ENCODE measurements around the gene DMBX1. TPM values are rescaled to one million over a fixed set of nuclear protein-coding genes. Genes with fewer than 3 reads are reported as not detected.

The DMBX1 gene
- total and polyA plus RNA-seq, 2 of the 4 experiments (the other 2 are of a cell fraction), result not detected

DNA sequence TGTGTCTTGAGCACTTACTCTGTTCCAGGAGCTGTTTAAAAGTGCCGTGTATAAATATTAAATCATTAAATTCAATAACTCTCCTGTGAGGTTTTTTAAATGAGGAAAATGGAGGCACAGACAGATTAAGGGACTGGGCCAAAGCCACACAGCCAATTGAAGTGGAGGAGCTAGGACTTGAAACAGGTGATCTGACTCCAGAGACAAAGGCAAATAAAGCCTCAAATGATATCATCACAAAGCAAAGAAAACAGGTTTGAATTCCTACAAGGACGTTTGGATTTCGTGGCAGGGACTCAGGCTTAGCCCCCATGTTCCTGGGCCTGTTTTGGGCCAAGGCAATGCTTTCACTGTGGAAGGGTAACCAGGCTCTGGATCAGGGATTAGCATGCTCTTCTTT is 45.2 kb upstream of the DMBX1 start:
- ATAC-seq (ENCODE audit: low read depth) (no peak), DNase-seq (no peak)
- Histone ChIP-seq H3K9me1 (ENCODE audit: insufficient read depth, low read length) (peaks cover 2% of the 10 kb centered on the region; the same call in 1 of the 2 replicates), H3K4ac (ENCODE audit: low read depth, low read length) (no peak overlapping the region), H3K18ac (ENCODE audit: low read depth, low read length) (no peak overlapping the region), H3K9me3 (ENCODE audit: control insufficient read depth, insufficient read depth, low read length) (no peaks in the 10 kb centered on the region), H3K4me2 (ENCODE audit: low read depth, low read length) (no peak overlapping the region), H2AK5ac (ENCODE audit: low read depth, low read length) (no peak overlapping the region), H3K27ac (ENCODE audit: insufficient read depth, low read length) (no peak overlapping the region), H3K56ac (ENCODE audit: extremely low read depth, insufficient read depth, low read length) (no peak overlapping the region), H3K79me1 (ENCODE audit: low read depth in 1 of 2, low read length in 2 of 2) (no peaks in the 10 kb centered on the region), H4K5ac (ENCODE audit: low read depth, low read length) (no peak overlapping the region), H2BK20ac (ENCODE audit: low read depth, low read length) (no peak overlapping the region), H3K27me3 (ENCODE audit: control insufficient read depth, insufficient read depth, low read length) (peaks cover 54% of the 10 kb centered on the region), H2BK15ac (ENCODE audit: low read depth, low read length) (no peak overlapping the region), H3K4me3 (ENCODE audit: insufficient read depth, low read depth, low read length) (no peak overlapping the region), H2BK5ac (ENCODE audit: low read depth, low read length, poor library complexity, severe bottlenecking) (no peak overlapping the region), H4K8ac (ENCODE audit: low read depth in 2 of 2, low read length in 2 of 2) (no peak overlapping the region), H2AFZ (replicated peaks; ENCODE audit: low read length, poor library complexity) (no peak overlapping the region), H3K23ac (ENCODE audit: low read depth, low read length) (no peak overlapping the region), H3K36me3 (ENCODE audit: control insufficient read depth, insufficient read depth, low read length) (no peaks in the 10 kb centered on the region), H3K9ac (ENCODE audit: low read depth, low read length) (no peak overlapping the region), H4K91ac (ENCODE audit: insufficient read depth, low read depth, low read length) (no peak overlapping the region), H2BK120ac (ENCODE audit: low read depth, low read length) (no peak overlapping the region), H3K4me1 (ENCODE audit: control insufficient read depth, insufficient read depth, low read length) (no peaks in the 10 kb centered on the region; the same call in 1 of the 2 replicates), H2AK9ac (replicated peaks; ENCODE audit: low read depth, low read length, poor library complexity) (no peak overlapping the region), H4K20me1 (ENCODE audit: insufficient read depth, low read length) (no peaks in the 10 kb centered on the region), H3K14ac (replicated peaks; ENCODE audit: low read depth, low read length) (no peak overlapping the region)
- no TSS peak for BruUV-seq (replicated peaks)
- intact Hi-C loops (cut with micrococcal nuclease) (no loop called here), dilution Hi-C loops (cut with HindIII; ENCODE audit: low sequenced_read_pairs, unreplicated experiment) (no loop called here), in situ Hi-C loops (cut with MboI; ENCODE audit: low sequenced_read_pairs) (no loop called here)
- TF ChIP-seq MAFK (IDR thresholded peaks at IDR 0.05; ENCODE audit: low read depth, low read length), result no peak
- no peak for TF ChIP-seq SMC3 (IDR thresholded peaks at IDR 0.05; ENCODE audit: low read depth, low read length)
- TF ChIP-seq, protein P1, sequence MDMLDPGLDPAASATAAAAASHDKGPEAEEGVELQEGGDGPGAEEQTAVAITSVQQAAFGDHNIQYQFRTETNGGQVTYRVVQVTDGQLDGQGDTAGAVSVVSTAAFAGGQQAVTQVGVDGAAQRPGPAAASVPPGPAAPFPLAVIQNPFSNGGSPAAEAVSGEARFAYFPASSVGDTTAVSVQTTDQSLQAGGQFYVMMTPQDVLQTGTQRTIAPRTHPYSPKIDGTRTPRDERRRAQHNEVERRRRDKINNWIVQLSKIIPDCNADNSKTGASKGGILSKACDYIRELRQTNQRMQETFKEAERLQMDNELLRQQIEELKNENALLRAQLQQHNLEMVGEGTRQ (IDR thresholded peaks at IDR 0.05; ENCODE audit: low read depth, low read length), result no peak
- no peak for TF ChIP-seq MXI1 (IDR thresholded peaks at IDR 0.05; ENCODE audit: borderline replicate concordance, low read depth, low read length)
- TF ChIP-seq MAZ (IDR thresholded peaks at IDR 0.05; ENCODE audit: borderline replicate concordance, low read depth, low read length), result no peak
- TF ChIP-seq CHD1 (IDR thresholded peaks at IDR 0.05; ENCODE audit: low read depth, low read length), result no peak
- no peak for TF ChIP-seq RFX5 (IDR thresholded peaks at IDR 0.05; ENCODE audit: low read depth, low read length)
- TF ChIP-seq RCOR1 (IDR thresholded peaks at IDR 0.05; ENCODE audit: insufficient replicate concordance, low read length), result no peak
- TF ChIP-seq BHLHE40 (IDR thresholded peaks at IDR 0.05; ENCODE audit: low read depth, low read length), result no peak
- TF ChIP-seq, protein P2, sequence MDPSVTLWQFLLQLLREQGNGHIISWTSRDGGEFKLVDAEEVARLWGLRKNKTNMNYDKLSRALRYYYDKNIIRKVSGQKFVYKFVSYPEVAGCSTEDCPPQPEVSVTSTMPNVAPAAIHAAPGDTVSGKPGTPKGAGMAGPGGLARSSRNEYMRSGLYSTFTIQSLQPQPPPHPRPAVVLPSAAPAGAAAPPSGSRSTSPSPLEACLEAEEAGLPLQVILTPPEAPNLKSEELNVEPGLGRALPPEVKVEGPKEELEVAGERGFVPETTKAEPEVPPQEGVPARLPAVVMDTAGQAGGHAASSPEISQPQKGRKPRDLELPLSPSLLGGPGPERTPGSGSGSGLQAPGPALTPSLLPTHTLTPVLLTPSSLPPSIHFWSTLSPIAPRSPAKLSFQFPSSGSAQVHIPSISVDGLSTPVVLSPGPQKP (IDR thresholded peaks at IDR 0.05; ENCODE audit: borderline replicate concordance, low read depth, low read length), result no peak
- no peak for TF ChIP-seq RAD21 (IDR thresholded peaks at IDR 0.05; ENCODE audit: low read length)
- TF ChIP-seq FOS (IDR thresholded peaks at IDR 0.05; ENCODE audit: low read depth, low read length), result no peak
- TF ChIP-seq, protein P3, sequence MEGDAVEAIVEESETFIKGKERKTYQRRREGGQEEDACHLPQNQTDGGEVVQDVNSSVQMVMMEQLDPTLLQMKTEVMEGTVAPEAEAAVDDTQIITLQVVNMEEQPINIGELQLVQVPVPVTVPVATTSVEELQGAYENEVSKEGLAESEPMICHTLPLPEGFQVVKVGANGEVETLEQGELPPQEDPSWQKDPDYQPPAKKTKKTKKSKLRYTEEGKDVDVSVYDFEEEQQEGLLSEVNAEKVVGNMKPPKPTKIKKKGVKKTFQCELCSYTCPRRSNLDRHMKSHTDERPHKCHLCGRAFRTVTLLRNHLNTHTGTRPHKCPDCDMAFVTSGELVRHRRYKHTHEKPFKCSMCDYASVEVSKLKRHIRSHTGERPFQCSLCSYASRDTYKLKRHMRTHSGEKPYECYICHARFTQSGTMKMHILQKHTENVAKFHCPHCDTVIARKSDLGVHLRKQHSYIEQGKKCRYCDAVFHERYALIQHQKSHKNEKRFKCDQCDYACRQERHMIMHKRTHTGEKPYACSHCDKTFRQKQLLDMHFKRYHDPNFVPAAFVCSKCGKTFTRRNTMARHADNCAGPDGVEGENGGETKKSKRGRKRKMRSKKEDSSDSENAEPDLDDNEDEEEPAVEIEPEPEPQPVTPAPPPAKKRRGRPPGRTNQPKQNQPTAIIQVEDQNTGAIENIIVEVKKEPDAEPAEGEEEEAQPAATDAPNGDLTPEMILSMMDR (conservative IDR thresholded peaks at IDR 0.05; ENCODE audit: low read depth, low read length), result no peak
- no peak for TF ChIP-seq NFE2L2 (IDR thresholded peaks at IDR 0.05; ENCODE audit: low read depth, low read length)
- TF ChIP-seq CEBPB (IDR thresholded peaks at IDR 0.05; ENCODE audit: low read depth, low read length), result no peak
- TF ChIP-seq POLR2A (IDR thresholded peaks at IDR 0.05; ENCODE audit: low read depth, low read length), result no peak
- ChIA-PET POLR2A (ENCODE audit: unreplicated experiment) (no interaction called here), CTCF (interaction anchor here (1.1 kb wide), 1 partner anchor 8 kb away, joined by 3 read pairs; no protein-coding TSS in a partner anchor)
- WGBS, 2 experiments (ENCODE audit: extremely low coverage in 2 of 2, insufficient read length in 1 of 2), result no CpG with 5 or more reads among the region's 3 CpGs
